GM19452 (cell line): ENCODE measurements around the gene TSPAN10.
A peak's percentile ranks its signal among the peaks of the same experiment; 100 is the strongest.
"Not testable (repeated sequence)": the region's sequence is repeated elsewhere in the genome, so short reads cannot be mapped to it uniquely, and the experiment has no call there.

Experiments
- ATAC-seq: cut with Tn5 transposase; IDR thresholded peaks from one replicate; pipeline ENCODE4 v1.9.1; 2021; ENCODE audit not compliant: unreplicated experiment

The TSPAN10 gene

GRCh38 chr17:81636505-81637288 is at the start of gene TSPAN10, which contains the start of gene NPLOC4:
TSS of gene TSPAN10 (plus strand) at chr17:81637196. CDS start at chr17:81642413, 5,217 bp downstream.
TSS of gene NPLOC4 (minus strand) at chr17:81637112. CDS start at chr17:81636930, 182 bp downstream.
- peak; percentile 86 for ATAC-seq

- ATAC-seq, result no peak
These were observed 47.4 kb upstream of the TSPAN10 start for GRCh38 chr17:81589612-81590011.

- ATAC-seq, result no peak
These were observed 46.9 kb upstream of the TSPAN10 start for GRCh38 chr17:81590121-81590520.

GRCh38 chr17:81591971-81592370 is 45.0 kb upstream of the TSPAN10 start:
- no peak for ATAC-seq

GRCh38 chr17:81593105-81593871 is 43.7 kb upstream of the TSPAN10 start:
- no peak for ATAC-seq

- no peak for ATAC-seq
These were observed 37.1 kb upstream of the TSPAN10 start for GRCh38 chr17:81599719-81600486.

- ATAC-seq, result no peak
These were observed 35.4 kb upstream of the TSPAN10 start for GRCh38 chr17:81601525-81602120.

GRCh38 chr17:81603846-81604610 is 33.0 kb upstream of the TSPAN10 start:
- no peak for ATAC-seq

GRCh38 chr17:81607431-81607830 is 29.6 kb upstream of the TSPAN10 start:
- ATAC-seq, result no peak

- no peak for ATAC-seq
These were observed 28.9 kb upstream of the TSPAN10 start for GRCh38 chr17:81608082-81608481.

GRCh38 chr17:81608605-81609004 is 28.4 kb upstream of the TSPAN10 start:
- no peak for ATAC-seq

- no peak for ATAC-seq
These were observed 27.3 kb upstream of the TSPAN10 start for GRCh38 chr17:81609541-81610311.

GRCh38 chr17:81612172-81612970 is 24.6 kb upstream of the TSPAN10 start:
- no peak for ATAC-seq

GRCh38 chr17:81615401-81615930 is 21.5 kb upstream of the TSPAN10 start:
- no peak for ATAC-seq

GRCh38 chr17:81616877-81617276 is 20.1 kb upstream of the TSPAN10 start:
- no peak for ATAC-seq

- ATAC-seq, result not testable (repeated sequence)
These were observed 18.7 kb upstream of the TSPAN10 start for GRCh38 chr17:81618307-81618706.

GRCh38 chr17:81621494-81622130 is 15.4 kb upstream of the TSPAN10 start:
- ATAC-seq, result no peak

- no peak for ATAC-seq
These were observed 6.7 kb upstream of the TSPAN10 start for GRCh38 chr17:81630274-81630673.
